Epithelial cell of alveolus of lung (primary cell): ENCODE results near the gene HBS1L. TPM values are rescaled to one million over a fixed set of nuclear protein-coding genes. Genes with fewer than 3 reads are reported as not detected.

Experiments
- total RNA-seq: library from RNA; depleted of rRNA; stranded (reverse); fragments of >200 nt; gene quantifications from 2 replicates; pipeline ENCODE4 v1.2.1, GENCODE V29; 2015

The HBS1L gene
- total RNA-seq, result 41.0 and 65.0 TPM in 2 replicates

DNA sequence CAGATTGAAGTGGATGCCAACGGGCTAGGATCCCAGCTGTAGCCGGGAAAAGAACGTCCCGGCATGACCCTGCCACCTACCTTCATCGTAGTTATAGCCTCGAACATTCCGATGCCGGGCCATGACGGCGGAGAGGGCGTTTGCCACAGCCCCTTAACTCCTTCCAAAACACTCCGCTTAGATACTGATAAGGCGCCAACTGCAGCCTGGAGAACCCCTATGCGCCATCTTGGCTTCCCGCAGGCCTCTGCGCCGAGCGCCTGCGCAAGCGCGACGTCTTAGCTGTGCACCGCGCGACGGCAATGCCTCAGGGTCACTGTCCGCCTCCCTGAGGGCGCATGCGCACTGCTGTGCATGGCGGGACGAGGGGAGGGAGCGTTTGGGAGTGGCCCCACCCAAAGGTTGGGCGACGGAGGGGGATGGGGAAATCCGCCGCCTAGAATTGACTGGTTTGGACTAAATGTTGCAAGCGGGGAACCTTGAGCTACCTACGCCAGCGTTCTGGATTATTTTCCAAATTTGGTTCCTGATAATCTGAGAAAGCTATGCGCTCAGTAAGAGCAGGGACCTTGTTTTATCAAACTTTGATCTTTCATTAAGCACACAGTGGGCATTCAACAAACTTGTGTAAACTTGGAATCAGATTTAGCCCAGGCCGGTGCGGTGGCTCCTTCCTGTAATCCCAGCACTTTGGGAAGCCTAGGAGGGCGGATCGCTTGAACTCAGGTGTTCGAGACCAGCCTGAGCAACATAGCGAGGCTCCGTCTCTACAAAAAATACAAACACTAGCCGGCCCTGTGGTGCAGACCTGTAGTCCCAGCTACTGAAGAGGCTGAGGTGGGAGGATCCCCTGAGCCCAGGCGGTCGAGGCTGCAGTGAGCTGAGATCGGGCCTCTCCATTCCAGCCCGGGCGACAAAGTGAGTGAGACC lies at the start of gene HBS1L:
Gene HBS1L (minus strand): TSS at position 254 of the 930 bp plus-strand sequence. CDS start 131 bp downstream, at position 123.

DNA sequence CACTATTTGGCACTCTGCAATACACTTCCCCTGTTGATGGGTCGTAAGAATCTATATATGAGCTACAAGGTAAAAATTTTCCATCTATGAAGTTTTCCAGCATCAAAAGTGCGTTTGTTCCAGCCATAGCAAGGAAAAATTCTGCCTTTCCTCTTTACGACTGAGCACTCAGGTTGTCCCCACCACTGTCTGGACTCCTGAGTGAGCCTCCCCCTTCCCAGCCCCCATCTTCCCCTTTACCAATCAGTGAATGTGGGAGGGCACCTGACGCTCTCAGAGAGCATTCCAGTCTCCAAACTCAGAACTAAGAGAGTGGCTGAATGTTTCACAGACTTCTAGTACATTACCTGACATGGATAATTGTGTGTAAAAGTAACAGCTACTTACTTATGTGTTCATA lies 104.7 kb downstream of the HBS1L start, which contains the start of gene ALDH8A1:
Gene ALDH8A1 (minus strand): TSS at position 175 of the 400 bp plus-strand sequence. CDS start 48 bp downstream, at position 127.

Other genes starting within 250 kb of the HBS1L start
- gene ALDH8A1, start 104.7 kb downstream of the HBS1L start, total RNA-seq, result 0.26 and 0.32 TPM in 2 replicates
- 2.5 TPM in 1 of 2 replicates, not detected in the other for gene MYB, start 126.5 kb upstream of the HBS1L start, total RNA-seq